ENCODE results near the gene ATRN.

Gene ATRN

GRCh38 chr20:3699037-3699436 is 228.2 kb downstream of the ATRN start:
- no peak for ATAC-seq (ENCODE audit: insufficient read depth, low read depth)

More at GRCh38 chr20:3699037-3699436, 228.2 kb downstream of the ATRN start:
- H3K27ac ChIP-seq (ENCODE audit: low read length), result no peak overlapping the region
- H3K4me3 ChIP-seq (ENCODE audit: low read depth in 1 of 2, low read length in 2 of 2), result no peak overlapping the region
- H3K79me2 ChIP-seq (ENCODE audit: insufficient read depth, low read length), result no peaks in the 10 kb centered on the region
- H3K9me3 ChIP-seq (ENCODE audit: insufficient read depth, low read length, severe bottlenecking), result no peaks in the 10 kb centered on the region
- no peaks in the 10 kb centered on the region for H3K36me3 ChIP-seq (ENCODE audit: insufficient read depth, low read length)
- H4K20me1 ChIP-seq (ENCODE audit: insufficient read depth, low read length), result peaks cover 2% of the 10 kb centered on the region; the same call in 1 of the 2 replicates
- no peaks in the 10 kb centered on the region for H3K4me1 ChIP-seq (ENCODE audit: insufficient read depth, low read length)
- H3K4me2 ChIP-seq (ENCODE audit: insufficient read depth, low read length), result no peak overlapping the region
- TF ChIP-seq, protein P1, sequence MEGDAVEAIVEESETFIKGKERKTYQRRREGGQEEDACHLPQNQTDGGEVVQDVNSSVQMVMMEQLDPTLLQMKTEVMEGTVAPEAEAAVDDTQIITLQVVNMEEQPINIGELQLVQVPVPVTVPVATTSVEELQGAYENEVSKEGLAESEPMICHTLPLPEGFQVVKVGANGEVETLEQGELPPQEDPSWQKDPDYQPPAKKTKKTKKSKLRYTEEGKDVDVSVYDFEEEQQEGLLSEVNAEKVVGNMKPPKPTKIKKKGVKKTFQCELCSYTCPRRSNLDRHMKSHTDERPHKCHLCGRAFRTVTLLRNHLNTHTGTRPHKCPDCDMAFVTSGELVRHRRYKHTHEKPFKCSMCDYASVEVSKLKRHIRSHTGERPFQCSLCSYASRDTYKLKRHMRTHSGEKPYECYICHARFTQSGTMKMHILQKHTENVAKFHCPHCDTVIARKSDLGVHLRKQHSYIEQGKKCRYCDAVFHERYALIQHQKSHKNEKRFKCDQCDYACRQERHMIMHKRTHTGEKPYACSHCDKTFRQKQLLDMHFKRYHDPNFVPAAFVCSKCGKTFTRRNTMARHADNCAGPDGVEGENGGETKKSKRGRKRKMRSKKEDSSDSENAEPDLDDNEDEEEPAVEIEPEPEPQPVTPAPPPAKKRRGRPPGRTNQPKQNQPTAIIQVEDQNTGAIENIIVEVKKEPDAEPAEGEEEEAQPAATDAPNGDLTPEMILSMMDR (IDR thresholded peaks at IDR 0.05; ENCODE audit: borderline replicate concordance, extremely low read depth, low read length, poor library complexity, severe bottlenecking), result no peak
- no peak for TF ChIP-seq EZH2 (IDR thresholded peaks at IDR 0.05; ENCODE audit: borderline replicate concordance, low read depth, low read length, severe bottlenecking)
- DNase-seq, result no peak
- H3K9ac ChIP-seq (ENCODE audit: low read depth, low read length), result no peak overlapping the region
- H3K27me3 ChIP-seq (ENCODE audit: insufficient read depth, low read length, poor library complexity), result no peaks in the 10 kb centered on the region
- no peak overlapping the region for H2AFZ ChIP-seq (ENCODE audit: low read depth, low read length)
